EL (cell line): Measurements from ENCODE around the gene EFNA1.
A peak's percentile ranks its signal among the peaks of the same experiment; 100 is the strongest.
"Not testable (repeated sequence)": the region's sequence is repeated elsewhere in the genome, so short reads cannot be mapped to it uniquely, and the experiment has no call there.

Experiments used
- DNase-seq: peaks from one replicate; pipeline ENCODE4 v3.0.0-alpha.2; 2016

EFNA1 gene

DNA sequence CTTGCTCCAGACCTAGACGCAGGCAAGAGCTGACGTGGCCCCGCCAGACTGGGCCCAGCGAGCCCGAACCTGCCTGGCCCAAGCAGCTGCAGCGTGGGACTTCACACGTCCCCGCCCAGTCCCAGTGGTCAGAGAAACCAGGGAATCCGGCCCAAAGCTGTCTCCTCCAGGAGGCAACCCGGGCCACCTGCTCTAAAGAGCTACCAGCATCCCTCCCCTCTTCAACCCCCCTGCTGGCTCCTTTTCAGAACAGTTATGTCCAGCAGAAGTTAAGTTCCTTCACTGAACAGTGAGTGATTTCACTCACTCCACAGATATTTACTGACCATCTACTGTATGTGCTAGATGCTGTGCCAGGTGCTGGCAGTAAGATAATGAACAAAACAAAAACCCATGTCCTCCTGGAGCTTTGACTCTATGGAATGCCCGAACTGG lies 2.1 kb upstream of the EFNA1 start:
- no peak for DNase-seq

DNA sequence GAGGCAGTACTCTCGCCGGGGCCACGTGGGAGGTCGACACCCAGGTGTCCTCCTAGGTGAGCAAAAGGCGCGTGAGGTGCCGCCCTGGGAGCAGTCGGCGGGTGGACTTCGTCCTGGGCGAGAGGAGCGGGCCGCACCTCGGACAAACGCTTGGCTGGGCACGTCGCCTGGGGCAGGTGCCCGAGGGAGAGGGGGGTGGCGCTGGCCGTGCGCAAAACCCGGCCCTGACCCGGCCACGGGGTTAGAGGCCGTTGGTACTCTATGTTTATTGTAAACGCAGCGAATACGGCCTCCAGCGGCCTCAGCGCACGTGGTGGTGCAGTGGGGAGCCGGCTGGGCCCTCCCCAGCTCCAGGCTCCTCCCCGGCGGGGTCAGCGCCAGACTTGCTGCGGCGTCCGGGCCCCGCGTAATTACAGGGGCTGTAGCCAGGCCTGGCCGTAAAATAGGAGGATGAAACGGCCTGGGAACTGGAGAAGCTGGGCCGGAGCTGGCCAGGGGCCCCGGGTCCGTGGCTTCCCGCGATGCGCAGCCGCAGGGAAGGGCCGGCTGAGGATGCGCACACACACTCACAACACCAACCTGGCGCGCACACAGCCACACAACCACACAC lies 1.6 kb upstream of the EFNA1 start:
- DNase-seq, result peak; percentile 14

DNA sequence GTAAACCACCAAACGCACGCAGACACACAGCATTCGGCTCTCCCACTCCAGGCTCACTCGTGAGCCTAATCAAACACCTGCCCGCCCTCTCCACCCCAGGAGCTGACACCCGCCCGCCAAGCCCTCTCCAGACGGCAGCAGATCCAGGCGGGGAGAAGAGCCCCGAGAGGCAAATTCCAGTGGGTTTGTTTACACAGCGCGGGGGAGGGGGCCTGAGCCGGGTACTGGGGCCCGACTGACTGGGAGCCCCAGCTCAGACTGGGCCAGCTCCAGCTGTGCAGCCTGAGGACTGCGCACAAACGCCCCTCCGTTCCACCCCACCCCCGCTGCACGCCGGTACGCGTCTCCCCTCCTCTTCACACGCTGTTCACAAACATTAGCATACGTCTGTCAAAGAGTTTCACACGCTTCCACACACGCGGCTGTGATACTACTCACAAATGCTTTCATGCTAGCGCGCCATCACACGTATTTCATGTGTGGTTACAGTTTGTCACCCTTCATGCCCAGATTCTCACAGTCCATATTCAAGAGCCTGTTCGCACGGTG lies 1.0 kb upstream of the EFNA1 start:
- peak; percentile 19 for DNase-seq

DNA sequence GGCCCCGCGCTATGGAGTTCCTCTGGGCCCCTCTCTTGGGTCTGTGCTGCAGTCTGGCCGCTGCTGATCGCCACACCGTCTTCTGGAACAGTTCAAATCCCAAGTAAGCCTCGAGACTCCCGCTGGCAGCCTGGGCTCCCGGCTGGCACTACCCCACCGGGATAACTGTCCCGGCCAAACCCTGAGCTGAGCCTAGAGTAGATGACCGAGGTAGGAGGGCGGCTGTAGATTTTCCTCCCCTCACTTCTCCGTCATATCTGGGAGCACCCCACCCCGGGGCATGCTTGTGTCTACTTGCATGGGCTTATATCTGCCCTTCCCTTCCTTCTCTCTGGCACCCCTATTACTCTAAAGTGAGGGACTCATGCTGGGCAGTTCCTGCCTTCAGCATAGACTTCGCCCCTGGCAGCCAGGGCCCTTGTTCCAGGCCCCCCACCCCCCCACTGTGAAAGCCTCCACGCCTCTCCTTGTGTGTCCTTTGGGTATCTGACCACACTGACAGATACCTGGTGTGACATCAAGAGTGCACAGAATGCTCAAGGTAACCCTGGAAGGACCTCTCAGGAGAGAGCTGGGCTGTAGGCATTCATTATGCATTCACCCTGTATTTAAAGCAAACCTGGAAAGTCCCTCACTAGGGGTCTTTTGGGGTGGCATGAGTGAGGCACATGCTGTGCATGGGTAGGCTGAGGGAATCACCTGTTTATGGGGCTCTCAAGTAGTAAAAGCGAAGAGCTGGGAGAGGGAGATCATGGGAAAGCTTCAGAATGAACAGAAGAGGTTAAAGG lies 485 bp downstream of the EFNA1 start:
- DNase-seq, result no peak

DNA sequence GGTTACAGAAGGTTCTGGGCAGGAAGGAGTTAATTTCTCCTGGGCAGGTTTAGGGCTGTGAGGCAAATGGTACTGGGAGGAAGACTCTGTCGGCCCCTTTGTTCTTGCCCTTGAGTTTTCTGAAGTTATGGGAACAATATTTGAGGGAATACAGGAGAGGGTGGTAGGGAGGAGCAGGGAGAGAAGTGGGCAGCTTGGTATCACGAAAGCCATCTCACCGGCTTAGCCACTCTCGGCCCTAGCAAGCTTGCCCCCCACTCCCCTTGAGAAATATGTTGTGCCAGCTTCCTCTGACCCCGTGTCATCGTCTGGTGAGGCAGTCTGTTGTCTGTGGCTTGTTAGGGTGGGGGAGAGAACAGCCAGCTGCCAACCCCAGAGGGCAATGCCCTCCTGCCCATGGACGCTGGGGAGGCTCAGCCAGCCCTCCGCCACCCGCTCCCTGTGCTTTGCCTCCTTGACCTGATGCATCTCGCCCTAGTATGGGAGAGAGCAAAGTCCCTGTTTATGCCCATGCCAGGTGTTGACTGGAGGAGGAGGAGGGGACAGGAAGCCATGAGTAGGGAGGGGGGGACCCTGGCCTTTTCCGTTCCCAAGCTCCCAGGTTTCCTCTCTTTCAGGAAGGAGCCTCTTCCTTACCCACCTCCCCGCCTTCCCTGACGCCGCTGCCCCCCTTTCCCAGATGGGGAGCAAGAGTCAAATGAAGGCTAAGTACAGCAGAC lies 1.2 kb downstream of the EFNA1 start:
- DNase-seq, result no peak

DNA sequence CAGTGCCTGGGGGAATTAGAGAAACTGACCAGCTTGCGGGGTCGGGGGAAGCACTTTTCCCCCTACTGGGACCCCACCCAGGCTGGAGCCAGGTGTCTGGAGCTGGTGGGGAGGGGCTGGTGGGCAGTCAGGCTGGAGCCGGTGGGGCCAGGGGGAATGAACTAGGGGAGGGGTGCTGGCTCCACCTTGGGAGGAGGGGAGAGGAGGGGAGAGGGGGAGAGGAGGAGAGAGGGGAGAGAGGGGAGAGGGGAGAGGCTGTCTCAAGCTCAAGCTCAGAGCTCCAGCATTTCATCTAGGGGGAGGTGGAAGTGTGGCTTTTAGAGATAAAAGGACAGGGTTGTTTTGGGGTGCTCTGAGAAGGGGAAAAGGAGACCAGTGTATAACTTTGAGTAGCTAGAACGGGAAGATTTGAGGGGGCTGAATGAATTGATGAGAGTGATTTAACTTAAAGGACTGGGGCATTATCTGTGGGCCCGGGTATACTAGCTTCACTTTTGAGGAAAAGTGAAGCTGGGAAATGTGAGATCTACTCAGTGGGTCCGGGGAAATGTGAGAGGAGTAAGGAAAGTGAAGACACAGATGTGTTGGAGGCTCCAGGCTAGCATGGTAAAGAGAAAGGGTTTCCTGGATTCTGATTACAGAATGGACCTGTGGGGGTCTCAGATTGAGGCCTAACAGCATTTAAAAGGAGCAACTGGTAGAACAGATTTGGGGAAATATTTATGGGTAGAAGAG lies 2.8 kb downstream of the EFNA1 start:
- DNase-seq, result no peak

DNA sequence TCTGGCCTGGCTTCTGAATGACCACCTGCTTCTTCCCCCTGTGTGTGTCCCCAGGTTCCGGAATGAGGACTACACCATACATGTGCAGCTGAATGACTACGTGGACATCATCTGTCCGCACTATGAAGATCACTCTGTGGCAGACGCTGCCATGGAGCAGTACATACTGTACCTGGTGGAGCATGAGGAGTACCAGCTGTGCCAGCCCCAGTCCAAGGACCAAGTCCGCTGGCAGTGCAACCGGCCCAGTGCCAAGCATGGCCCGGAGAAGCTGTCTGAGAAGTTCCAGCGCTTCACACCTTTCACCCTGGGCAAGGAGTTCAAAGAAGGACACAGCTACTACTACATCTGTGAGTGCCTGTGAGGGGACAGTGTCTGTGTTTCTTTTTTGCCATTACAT lies 3.6 kb downstream of the EFNA1 start:
- DNase-seq, result no peak

DNA sequence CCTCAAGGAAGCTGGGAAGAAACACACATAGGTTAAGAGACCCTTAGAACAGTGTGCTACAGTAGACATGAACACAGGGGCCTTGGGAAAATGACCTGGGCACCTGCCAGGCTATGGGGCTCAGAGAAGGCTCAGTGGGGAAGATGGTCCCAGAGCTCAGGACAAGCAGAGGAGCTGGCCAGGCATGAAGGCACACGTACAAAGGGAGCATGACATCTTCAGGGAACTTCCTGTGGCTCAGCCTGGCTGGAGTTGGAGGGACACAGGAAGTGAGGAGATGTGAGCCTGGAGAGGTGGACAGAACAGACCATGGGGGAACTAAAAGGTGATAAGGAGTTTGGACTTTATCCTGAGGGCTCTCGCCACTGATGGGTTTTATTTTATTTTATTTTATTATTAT lies 4.2 kb downstream of the EFNA1 start:
- no peak for DNase-seq

DNA sequence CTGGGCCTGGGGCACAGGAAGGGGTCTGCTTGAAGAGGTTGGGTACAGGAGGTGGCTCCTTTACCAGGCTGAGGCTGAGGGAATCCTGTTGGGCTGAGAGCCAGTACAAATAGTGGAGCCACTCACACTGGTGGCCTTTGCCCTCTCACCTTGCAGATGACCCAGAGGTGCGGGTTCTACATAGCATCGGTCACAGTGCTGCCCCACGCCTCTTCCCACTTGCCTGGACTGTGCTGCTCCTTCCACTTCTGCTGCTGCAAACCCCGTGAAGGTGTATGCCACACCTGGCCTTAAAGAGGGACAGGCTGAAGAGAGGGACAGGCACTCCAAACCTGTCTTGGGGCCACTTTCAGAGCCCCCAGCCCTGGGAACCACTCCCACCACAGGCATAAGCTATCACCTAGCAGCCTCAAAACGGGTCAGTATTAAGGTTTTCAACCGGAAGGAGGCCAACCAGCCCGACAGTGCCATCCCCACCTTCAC lies 6.2 kb downstream of the EFNA1 start:
- DNase-seq, result no peak

DNA sequence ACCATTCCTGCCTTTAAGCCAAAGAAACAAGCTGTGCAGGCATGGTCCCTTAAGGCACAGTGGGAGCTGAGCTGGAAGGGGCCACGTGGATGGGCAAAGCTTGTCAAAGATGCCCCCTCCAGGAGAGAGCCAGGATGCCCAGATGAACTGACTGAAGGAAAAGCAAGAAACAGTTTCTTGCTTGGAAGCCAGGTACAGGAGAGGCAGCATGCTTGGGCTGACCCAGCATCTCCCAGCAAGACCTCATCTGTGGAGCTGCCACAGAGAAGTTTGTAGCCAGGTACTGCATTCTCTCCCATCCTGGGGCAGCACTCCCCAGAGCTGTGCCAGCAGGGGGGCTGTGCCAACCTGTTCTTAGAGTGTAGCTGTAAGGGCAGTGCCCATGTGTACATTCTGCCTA lies 6.6 kb downstream of the EFNA1 start:
- no peak for DNase-seq

DNA sequence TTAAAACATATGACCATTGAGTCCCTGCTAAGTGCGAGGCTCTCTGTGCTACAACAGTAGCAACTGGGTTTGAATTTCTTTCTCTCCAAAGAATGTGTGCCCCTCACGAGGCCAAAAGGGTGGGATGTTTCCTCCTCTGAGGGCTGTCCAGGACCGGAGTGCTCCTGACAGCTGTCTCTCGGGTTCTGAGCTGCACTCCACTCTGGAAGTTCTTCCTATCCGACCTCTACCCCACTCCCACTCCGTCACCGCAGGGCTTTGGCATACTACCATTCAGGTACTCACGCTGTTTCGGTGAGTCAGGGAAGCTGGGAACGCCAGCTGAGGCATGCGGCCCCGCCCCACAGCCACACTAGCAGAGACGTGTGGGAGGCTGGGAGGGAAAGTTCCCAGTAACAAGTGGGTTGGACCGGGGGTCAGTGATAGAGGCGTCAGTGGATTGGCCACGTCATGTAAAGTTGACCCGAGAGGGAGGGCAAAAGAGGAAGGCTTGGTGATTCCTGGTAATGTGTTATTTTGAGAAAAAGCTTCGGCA lies 7.3 kb downstream of the EFNA1 start:
- peak; percentile 96 for DNase-seq

DNA sequence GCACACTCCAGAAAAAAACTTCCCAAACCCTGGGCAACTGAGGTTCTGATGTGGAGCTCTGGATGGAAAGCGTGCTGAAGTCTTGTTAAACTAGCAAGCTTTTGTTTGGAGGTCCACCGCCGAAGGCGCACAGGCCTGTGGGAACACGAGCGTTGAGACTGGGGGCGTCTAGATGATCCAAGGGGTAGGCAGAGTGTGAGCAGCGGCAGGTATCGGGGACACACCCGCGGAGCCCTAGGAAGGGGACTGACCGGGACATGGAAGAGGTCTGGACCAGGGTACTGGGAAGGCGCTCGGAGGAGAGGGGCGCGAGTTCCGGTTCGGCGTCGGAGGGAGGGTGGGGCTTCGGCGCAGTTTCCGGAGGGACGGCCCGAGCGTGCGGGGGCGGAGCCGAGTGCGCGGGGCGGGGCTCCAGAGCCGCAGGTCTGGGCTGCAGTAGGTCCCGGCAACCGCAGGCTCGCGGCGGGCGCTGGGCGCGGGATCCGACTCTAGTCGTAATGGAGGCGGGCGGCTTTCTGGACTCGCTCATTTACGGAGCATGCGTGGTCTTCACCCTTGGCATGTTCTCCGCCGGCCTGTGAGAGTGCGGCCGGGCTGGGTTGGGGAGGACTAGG lies 7.8 kb downstream of the EFNA1 start, which contains the start of gene SLC50A1:
Gene SLC50A1 (plus strand): TSS at position 438 of the 614 bp plus-strand sequence. CDS start 60 bp downstream, at position 498.
- peak; percentile 94 for DNase-seq

DNA sequence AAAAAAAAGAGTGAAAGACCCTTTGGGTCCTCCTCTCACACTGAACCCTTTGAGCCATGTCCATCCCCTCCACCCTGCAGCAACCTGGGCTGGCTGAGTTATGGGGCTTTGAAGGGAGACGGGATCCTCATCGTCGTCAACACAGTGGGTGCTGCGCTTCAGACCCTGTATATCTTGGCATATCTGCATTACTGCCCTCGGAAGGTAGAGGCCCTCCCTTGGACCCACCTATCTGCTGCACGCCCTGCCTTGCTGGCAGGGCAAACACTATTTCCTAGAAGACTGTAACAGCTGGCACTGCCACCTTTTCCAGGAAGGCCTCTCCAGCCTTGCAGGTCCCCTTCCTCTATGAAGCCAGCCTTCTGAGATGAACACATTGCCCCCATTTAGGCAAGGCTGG lies 9.1 kb downstream of the EFNA1 start:
- no peak for DNase-seq

DNA sequence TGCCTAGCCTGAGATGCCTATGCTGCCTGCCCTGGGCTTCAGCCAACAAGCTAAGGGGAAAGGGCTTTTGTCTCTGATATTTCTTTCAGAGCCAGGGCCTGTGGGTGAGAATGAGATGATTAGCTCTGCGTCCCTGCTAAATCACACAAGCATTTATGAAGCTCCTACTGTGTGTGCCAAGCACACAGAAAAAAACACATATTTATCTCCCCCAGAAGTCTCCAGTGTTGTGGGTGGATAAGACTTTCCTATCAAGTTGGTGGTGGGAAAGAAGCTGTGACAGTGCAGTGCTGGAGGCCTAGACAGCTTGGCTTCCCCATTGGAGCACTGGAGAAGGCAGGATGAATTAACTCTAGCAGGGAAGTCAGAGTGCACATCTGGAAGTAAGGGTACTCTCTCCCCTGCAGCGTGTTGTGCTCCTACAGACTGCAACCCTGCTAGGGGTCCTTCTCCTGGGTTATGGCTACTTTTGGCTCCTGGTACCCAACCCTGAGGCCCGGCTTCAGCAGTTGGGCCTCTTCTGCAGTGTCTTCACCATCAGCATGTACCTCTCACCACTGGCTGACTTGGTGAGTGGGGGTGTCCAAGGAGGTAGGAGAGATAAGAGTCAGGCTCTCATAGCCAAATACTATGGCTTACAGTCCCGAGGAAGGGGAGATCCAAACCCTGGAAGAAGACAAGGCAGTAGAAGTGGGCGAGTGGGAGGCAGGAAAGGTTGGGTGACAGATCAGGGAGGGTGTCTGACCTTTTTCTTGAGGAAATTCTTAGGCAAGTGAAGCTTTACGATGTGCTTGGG lies 9.7 kb downstream of the EFNA1 start:
- DNase-seq, result no peak

DNA sequence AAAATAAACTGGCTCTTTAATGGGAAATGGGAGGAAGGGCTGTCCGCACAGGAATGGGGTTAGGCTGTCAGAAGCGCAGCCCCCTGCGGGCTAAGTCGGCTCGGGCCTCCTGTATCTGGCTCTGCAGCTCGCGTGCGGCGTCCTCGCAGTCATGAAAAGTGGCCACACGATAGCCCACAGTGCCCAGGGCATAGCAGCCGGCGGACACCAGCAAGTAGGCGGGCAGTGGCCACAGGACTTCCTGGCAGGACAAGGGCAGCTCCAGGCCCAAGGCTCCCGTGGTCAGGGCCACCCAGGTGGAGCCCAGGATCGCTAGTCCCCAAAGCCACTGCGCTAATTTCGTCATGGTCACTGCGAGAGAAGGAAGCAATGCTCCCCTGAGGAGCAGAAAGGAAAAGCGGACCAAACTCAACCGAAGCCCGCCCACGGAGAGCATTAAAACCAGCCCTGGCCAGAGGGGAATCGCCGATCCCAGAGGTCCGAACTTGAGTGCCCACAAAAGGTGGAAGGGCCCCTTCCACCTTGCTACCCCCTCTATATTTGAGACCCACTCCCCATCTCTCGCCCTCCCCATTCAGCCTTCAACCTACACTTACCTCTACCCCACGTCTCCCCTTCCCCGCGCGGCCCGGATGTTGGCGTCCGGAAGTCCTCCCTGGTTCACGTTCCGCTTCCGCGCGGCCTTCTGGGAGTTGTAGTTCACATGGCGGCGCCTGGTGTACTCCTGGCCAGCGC lies 12.4 kb downstream of the EFNA1 start, which contains the start of gene DPM3:
Gene DPM3 (minus strand): TSS at position 637 of the 735 bp plus-strand sequence. CDS start 291 bp downstream, at position 346.
- peak; percentile 80 for DNase-seq

DNA sequence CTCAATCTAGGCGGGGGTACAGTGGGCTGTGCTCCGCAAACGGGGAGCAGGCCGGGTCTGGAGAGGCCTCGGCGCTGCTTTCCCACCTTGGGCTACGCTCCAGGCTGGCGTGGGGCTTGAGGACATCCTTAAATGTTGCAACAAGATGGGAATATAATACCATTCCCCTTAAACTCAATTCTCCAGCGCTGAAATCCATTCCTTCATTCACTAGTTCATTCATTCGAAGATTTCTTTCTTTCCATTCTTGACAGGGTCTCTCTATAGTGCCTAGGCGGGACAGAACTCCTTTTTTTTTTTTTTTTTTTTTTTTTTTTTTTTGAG lies 12.9 kb downstream of the EFNA1 start:
- no peak for DNase-seq

DNA sequence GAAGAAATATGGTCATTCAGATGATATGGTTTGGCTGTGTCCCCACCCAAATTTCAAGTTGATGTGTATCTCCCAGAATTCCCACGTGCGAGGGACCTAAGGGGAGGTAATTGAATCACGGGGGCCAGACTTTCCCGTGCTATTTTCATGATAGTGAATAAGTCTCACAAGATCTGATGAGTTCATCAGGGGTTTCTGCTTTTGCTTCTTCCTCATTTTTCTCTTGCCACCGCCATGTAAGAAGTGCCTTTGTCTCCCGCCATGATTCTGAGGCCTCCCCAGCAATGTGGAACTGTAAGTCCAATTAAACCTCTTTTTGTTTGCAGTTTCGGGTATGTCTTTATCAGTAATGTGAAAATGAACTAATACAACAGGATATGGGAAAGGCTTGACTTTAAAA lies 14.1 kb downstream of the EFNA1 start:
- no peak for DNase-seq

DNA sequence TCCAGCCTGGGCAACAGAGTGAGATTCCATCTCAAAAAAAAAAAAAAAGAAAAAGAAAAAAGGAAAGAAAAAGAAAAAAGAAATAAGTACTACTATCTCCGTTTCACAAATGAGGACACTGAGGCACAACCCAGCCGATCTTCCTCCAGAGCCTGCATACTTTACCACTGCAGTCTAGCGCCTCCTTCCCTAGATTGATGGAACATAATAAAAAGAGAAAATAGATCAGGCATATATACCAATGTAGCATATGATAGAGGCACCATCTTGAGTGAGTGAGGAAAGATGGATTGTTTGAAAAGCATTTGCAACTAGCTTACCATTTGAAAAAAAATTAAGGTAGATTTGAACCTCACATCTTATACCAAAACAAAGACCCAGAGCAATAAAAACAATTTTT lies 17.8 kb downstream of the EFNA1 start:
- DNase-seq, result no peak

DNA sequence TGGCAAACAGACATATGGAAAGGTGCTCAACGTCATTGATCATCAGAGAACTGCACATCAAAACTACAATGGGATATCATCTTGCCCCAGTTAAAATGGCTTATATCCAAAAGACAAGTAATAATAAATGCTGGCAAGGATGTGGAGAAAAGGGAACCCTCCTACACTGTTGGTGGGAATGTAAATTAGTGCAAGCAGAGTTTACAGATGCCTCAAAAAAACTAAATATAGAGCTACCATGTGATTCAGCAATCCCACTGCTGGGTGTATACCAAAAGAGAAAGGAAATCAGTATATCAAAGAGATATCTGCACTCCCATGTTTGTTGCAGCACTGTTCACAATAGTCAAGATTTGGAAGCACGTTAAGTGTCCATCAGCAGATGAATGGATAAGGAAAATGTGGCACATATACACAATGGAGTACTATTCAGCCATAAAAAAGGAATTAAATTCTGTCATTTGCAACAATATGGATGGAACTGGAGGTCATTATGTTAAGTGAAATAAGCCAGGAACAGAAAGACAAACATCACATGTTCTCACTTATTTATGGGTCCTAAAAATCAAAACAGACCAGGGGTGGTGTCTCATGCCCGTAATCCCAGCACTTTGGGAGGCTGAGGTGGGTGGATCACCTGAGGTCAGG lies 28.4 kb downstream of the EFNA1 start:
- not testable (repeated sequence) for DNase-seq

DNA sequence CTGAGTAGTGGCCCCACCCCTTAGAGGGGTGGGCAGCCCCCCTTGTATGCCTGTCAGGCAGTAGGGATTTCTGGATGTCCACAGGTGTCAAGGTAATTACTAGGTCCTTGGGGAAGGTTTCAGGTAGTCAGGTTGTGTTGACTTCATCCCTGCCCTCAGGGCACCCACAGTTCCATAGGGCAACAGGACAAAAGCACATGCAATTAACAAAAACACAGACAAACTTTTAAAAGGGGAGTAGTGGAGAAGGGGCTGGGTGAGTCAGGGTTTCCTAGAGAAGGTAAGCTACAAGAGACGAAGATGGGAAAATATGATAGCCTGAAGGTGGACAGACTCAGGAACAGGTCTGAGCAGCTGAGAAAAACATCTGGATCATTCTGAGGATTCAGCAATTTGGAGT lies 31.3 kb downstream of the EFNA1 start:
- DNase-seq, result no peak
